ACHN (cell line): ENCODE measurements around the gene SUMO4.

Source experiments
- DNase-seq: peaks from one replicate; pipeline ENCODE4 v3.0.0-alpha.2; 2015
- in situ Hi-C: cut with HindIII; loops from 2 replicates; pipeline ENCODE4 v1.10.0; 2017; ENCODE audit warnings: low sequenced_read_pairs, low pct_ligation_motif_present, low pct_unique_long_range_greater_than_20kb

SUMO4 gene

DNA sequence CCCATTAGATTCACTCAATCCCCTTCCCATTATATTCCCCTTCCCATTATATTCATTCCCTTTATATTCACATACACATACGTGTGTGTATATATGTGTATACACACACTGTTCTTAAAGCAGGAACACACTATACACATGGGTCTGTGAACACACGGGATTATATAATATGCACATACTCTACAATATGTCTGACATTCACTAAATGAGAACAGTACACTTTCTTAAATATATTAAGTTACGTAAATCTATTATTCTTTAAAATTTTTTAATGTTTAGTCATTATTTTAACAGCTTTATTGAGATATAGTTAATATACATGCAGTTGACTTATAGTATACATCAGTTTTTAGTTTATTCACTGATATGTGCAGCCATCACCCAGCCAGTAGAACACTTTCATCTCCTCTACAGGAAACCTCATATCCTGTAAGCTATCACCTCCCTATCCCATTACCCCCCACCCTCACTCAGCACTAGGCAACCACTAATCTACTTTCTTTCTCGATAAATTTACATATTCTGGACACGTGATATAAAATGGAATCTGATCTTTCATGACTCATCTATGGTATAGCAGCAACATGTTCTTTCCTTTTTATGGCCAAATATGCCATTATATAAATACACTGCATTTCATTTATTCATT, 13.9 kb upstream of the SUMO4 start:
- in situ Hi-C loops: no loop called here
- no peak for DNase-seq

DNA sequence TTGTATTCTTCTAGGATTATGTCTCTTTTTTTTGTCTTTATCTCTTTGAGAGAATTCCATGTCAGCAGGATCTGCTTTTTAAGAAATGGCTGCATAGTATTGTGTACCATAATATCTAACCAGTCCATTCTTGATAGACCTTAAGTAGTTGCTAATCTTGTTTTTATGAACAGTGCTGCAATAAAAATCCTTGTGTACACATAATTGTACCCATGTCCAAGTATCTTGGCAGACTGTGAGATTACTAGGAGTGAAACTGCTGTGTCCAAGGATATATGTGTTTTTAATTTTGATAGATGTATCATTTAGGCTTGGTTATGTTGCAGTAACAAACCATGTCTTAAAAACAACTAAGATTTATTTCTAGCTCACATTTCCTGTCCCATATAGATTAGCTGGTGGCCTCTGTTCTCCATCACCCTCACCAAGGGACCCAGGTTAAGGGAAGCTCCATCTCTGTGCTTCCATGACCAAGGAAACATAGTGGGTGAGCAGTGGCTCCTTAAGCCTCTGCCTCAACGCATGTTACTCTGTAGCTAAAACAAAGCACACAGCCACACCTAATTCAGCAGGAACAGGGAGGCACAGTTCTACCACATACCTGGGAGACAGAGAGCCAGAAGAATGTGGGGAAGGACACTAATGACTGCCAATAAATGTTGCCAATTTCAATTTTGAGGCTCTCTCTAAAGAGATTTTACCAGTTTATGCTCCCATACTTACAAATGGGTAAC, 12.1 kb upstream of the SUMO4 start:
- in situ Hi-C loops: no loop called here
- DNase-seq: no peak

DNA sequence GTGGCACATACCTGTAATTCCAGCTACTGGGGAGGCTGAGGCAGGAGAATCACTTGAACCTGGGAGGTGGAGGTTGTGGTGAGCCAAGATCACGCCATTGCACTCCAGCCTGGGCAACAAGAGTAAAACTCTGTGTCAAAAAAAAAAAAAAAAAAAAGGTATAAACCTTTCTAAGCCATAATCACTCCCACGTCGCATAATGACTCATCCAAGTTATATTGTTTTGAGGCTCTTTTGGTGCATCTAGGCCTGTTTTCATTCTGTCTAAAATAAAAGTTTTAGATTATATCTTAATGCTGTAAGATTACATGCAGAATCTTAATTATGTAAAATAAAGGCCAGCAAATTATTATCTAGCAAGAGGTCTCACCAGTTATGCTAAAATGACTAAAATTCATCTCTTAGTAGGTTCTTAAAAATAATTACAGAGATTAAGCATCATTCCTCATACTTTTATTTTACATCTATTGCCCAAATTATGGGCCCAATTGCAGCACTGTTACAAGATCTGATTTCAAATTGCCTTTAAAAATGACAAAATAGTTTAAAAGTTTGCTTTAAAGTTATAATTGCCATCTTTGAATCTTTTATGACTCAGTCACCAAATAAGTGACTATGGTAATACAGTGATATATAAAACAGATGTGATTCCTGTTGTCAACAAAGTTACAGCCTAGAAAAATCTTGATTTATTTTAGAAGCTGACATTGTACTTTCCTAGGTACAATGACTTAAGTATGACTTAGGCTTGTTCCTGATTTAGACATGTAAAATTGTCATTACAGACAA, 10.4 kb upstream of the SUMO4 start:
- DNase-seq: no peak
- in situ Hi-C loops: no loop called here

DNA sequence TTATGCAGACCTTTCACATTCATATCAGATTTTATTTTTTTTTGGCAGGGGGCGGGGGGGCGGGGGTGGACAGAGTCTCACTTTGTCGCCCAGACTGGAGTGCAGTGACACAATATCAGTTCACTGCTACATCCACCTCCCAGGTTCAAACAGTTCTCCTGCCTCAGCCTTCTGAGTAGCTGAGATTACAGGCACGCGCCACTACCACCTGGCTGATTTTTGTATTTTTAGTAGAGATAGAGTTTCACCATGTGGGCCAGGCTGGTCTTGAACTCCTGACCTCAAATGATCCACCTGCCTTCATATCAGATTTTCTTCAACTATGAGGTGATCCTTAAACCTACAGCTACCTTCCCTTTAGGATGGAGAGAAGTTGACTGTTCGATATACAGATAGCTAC, 8.0 kb upstream of the SUMO4 start:
- in situ Hi-C loops: no loop called here
- DNase-seq: no peak

DNA sequence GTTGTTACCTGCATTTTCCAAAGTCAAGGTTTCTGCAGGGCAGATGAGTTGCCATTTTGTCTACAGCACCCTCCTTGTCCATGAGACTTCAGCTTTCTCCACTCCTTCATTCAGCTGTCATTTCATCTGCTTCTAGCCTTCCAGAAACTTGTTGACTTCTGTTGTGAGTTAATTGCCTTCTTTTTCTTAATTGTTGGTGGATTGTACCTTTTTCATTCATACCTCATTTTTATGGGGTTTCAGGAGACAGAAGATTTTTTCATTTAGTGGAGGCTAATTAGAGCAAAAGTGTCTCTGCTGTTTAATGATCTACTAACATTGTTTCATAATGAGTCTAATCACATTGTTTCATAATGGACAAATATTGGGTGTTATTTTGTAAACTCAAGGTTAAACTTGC, 7.5 kb upstream of the SUMO4 start:
- in situ Hi-C loops: no loop called here
- no peak for DNase-seq

- DNase-seq: no peak
- in situ Hi-C loops: no loop called here
Measured at GRCh38 chr6:149393002-149393679, 6.9 kb upstream of the SUMO4 start.

GRCh38 chr6:149395185-149395584, 4.9 kb upstream of the SUMO4 start:
- no peak for DNase-seq
- in situ Hi-C loops: no loop called here

DNA sequence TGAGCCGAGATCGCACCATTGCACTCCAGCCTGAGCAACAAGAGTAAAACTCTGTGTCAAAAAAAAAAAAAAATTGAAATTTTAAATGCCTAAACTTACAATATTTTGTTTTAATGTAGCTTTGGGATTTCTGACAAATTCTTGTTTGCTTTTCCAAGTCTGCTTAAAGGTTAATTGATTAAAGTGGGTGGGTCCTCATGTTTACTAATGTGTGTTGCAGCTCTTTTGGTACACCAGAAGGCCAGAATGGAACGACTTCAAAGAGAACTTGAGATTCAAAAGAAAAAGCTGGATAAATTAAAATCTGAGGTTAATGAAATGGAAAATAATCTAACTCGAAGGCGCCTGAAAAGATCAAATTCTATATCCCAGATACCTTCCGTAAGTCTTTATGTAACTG, 2.7 kb upstream of the SUMO4 start:
- in situ Hi-C loops: no loop called here
- no peak for DNase-seq

DNA sequence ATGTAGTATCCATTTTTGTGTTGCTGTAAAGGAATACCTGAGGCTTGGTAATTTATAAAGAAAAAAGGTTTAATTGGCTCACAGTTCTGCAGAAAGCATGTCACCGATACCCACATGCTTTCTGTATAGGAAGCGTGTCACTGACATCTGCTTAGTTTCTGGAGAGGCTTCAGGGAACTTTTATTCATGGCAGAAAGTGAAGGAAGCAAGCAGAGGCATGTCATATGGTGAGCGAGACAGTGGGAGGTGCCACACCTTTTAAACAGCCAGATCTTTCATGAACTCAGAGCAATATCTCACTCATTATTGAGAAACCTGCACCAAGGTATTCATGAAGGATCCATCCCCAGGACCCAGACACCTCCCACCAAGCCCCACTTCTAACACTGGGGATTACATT, 3.5 kb downstream of the SUMO4 start:
- in situ Hi-C loops: no loop called here
- DNase-seq: no peak

- in situ Hi-C loops: no loop called here
- DNase-seq: no peak
Measured at GRCh38 chr6:149405823-149406765, 6.0 kb downstream of the SUMO4 start.

- no peak for DNase-seq
- in situ Hi-C loops: no loop called here
Measured at GRCh38 chr6:149409617-149410016, 9.6 kb downstream of the SUMO4 start.

DNA sequence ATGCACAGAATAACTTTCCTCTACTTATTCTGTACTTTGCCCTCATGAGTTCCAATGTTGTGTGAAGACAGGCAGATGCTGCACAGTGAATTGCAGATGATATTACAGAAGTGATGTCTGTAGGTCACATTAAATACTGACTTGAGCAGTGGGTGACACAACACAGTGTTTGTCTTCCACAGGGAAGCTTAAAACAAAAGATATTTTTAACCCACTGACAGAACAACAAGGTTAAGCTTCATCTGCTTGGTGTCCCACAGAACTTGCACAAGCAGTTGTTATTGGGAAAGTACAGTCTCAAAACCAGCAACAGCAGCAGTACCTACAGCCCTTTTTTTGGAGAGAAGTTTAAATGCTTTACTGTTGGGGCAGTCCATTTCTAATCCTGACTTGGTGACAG, 10.5 kb downstream of the SUMO4 start:
- in situ Hi-C loops: no loop called here
- DNase-seq: no peak

GRCh38 chr6:149414009-149414408, 13.9 kb downstream of the SUMO4 start:
- no peak for DNase-seq
- in situ Hi-C loops: no loop called here

- in situ Hi-C loops: no loop called here
- DNase-seq: no peak
Measured at GRCh38 chr6:149414821-149415220, 14.8 kb downstream of the SUMO4 start.

DNA sequence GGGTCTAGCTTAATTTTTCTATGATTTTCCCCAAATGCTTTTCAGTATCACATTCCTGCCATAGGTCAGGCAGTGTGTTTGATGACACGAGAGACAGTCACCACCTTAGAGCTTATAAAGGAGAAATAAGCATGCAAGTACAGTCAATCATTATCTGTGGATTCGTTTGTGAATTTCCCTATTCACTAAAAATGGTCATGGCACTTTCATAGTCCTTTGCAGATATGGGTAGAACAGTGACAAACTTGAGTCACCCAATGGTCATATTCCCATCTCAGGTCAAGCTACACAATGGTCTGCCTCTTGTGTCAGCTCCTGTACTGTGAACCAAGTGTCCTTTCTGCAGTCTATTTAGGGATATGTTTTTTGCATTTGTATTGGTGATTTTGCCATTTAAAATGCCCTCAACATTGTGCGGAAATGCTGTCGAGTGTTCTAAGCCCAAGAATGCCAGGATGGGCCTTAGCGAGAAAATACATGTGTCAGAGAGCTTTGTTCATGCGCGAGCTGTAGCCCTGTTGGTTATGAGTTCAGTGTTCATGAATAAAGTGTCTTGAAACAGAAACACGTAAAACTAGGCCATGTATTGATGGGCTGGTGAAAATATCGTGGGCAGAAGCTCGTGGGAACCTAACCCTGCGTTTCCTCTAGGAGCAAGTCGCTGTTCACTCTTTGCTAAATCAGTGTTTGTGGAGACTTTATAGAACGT, 19.8 kb downstream of the SUMO4 start:
- in situ Hi-C loops: no loop called here
- DNase-seq: no peak

- DNase-seq: no peak
- in situ Hi-C loops: no loop called here
Measured at GRCh38 chr6:149421132-149421531, 21.1 kb downstream of the SUMO4 start.

DNA sequence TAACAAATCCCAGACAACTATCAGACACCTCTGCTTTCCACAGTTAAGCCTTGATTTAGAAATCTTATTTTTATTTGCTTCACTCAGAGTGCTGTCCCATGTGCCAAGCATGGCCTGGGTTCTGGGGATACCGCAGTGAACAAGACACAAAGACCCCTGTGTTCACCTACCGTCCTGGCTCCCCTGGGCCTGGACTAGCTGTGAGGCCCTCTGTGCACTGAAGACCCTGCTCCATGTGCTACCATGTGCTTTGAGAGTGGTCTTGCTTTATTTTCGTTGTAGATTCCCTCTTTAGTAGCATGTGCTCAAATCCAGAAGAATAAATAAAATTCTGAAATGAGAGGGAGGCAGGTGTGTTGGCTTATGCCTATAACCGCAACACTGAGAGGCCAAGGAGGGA, 22.5 kb downstream of the SUMO4 start:
- no peak for DNase-seq
- in situ Hi-C loops: no loop called here
